Mesenchymal stem cell (in vitro differentiated cells and primary cell): Measurements from ENCODE around the gene WNT6.

ENCODE experiments used
- DNase-seq: peaks from one replicate; pipeline ENCODE4 v3.0.0-alpha.2; 2013
- H2AFZ ChIP-seq: one replicate; pipeline ENCODE4 v1.6.1; 2013; ENCODE audit warnings: low read depth, mild to moderate bottlenecking, control low read depth, inconsistent platforms, low read length, moderate library complexity
- H2AK5ac ChIP-seq: 2 replicates; pipeline ENCODE4 v1.6.1; 2013; ENCODE audit warnings: low read length, moderate library complexity, mild to moderate bottlenecking, inconsistent platforms; ENCODE audit not compliant: severe bottlenecking
- H2BK120ac ChIP-seq: one replicate; pipeline ENCODE4 v1.6.1; 2013; ENCODE audit warnings: low read depth, mild to moderate bottlenecking, inconsistent platforms, low read length, moderate library complexity
- H2BK12ac ChIP-seq, 2 experiments: one replicate each; pipeline ENCODE4 v1.6.1; 2013; ENCODE audit warnings: inconsistent platforms in 2 of 2, low read length in 2 of 2, mild to moderate bottlenecking in 2 of 2, moderate library complexity in 2 of 2, control low read depth in 1 of 2
- H2BK15ac ChIP-seq: one replicate; pipeline ENCODE4 v1.6.1; 2013; ENCODE audit warnings: mild to moderate bottlenecking, low read depth, inconsistent platforms; ENCODE audit not compliant: poor library complexity, severe bottlenecking
- H2BK5ac ChIP-seq: 2 replicates; pipeline ENCODE4 v1.6.1; 2013; ENCODE audit warnings: low read depth, mild to moderate bottlenecking, low read length, control low read depth, inconsistent platforms; ENCODE audit not compliant: poor library complexity, severe bottlenecking
- H3K14ac ChIP-seq, 2 experiments: one replicate each; pipeline ENCODE4 v1.6.1; 2013; ENCODE audit warnings: inconsistent platforms in 2 of 2, low read length in 2 of 2, control low read depth in 1 of 2, mild to moderate bottlenecking in 1 of 2, moderate library complexity in 1 of 2
- H3K18ac ChIP-seq, 2 experiments: one replicate each; pipeline ENCODE4 v1.6.1; 2013; ENCODE audit warnings: inconsistent platforms in 2 of 2, low read length in 2 of 2, control low read depth in 1 of 2, low read depth in 1 of 2, mild to moderate bottlenecking in 1 of 2
- H3K23ac ChIP-seq, 2 experiments: one replicate each; pipeline ENCODE4 v1.6.1; 2013; ENCODE audit warnings: inconsistent platforms in 2 of 2, low read length in 2 of 2, mild to moderate bottlenecking in 2 of 2, moderate library complexity in 2 of 2, control low read depth in 1 of 2
- H3K27ac ChIP-seq: 2 replicates; pipeline ENCODE4 v1.5.1; 2013; ENCODE audit warnings: mild to moderate bottlenecking, moderate library complexity, low read length, control low read depth, inconsistent platforms; ENCODE audit not compliant: poor library complexity, severe bottlenecking
- H3K27me3 ChIP-seq, 2 experiments: 2 replicates each; pipeline versions ENCODE4 v1.6.1 to v1.7.0; 2013; ENCODE audit warnings: low read length in 2 of 2, mild to moderate bottlenecking in 2 of 2, moderate library complexity in 2 of 2, control low read depth in 1 of 2, inconsistent platforms in 1 of 2; ENCODE audit not compliant: control insufficient read depth in 1 of 2, insufficient read depth in 1 of 2
- H3K36me3 ChIP-seq, 2 experiments: 2 replicates each; pipeline versions ENCODE4 v1.6.1 to v1.7.0; 2013; ENCODE audit warnings: low read length in 2 of 2, control low read depth in 1 of 2, inconsistent platforms in 1 of 2, low read depth in 1 of 2, mild to moderate bottlenecking in 1 of 2; ENCODE audit not compliant: insufficient read depth in 2 of 2, control insufficient read depth in 1 of 2
- H3K4ac ChIP-seq, 2 experiments: one replicate each; pipeline ENCODE4 v1.6.1; 2013; ENCODE audit warnings: inconsistent platforms in 2 of 2, low read length in 2 of 2, mild to moderate bottlenecking in 2 of 2, moderate library complexity in 2 of 2, control low read depth in 1 of 2, low read depth in 1 of 2
- H3K4me1 ChIP-seq: 2 replicates; pipeline ENCODE4 v1.6.1; 2013; ENCODE audit warnings: low read depth, low read length, control low read depth; ENCODE audit not compliant: control insufficient read depth, insufficient read depth
- H3K4me2 ChIP-seq: 2 replicates; pipeline ENCODE4 v1.6.1; 2013; ENCODE audit warnings: low read length, mild to moderate bottlenecking, inconsistent platforms; ENCODE audit not compliant: poor library complexity, severe bottlenecking
- H3K4me3 ChIP-seq, 2 experiments: 2 replicates each; pipeline versions ENCODE4 v1.5.1 to v1.7.0; 2013; ENCODE audit warnings: low read length in 2 of 2, mild to moderate bottlenecking in 2 of 2, control low read depth in 1 of 2, low read depth in 1 of 2; ENCODE audit not compliant: insufficient read depth in 1 of 2
- H3K79me1 ChIP-seq: replicated peaks from 2 replicates; pipeline ENCODE4 v1.6.1; 2013; ENCODE audit warnings: mild to moderate bottlenecking, control low read depth, low read length, inconsistent platforms; ENCODE audit not compliant: poor library complexity, severe bottlenecking
- H3K9ac ChIP-seq: 2 replicates; pipeline ENCODE4 v1.7.0; 2013; ENCODE audit warnings: mild to moderate bottlenecking, low read length, moderate library complexity
- H3K9me3 ChIP-seq: 2 replicates; pipeline ENCODE4 v1.7.0; 2013; ENCODE audit warnings: mild to moderate bottlenecking, low read length; ENCODE audit not compliant: control insufficient read depth
- H4K8ac ChIP-seq: one replicate; pipeline ENCODE4 v1.6.1; 2013; ENCODE audit warnings: inconsistent platforms, mild to moderate bottlenecking, low read length, moderate library complexity
- H4K91ac ChIP-seq: one replicate; pipeline ENCODE4 v1.6.1; 2013; ENCODE audit warnings: mild to moderate bottlenecking, low read length, inconsistent platforms
- WGBS: methylation state at CpG from one replicate; pipeline ENCODE4 v1.1.7; 2013; ENCODE audit warnings: mixed read lengths; 5-methylcytosine and 5-hydroxymethylcytosine counted together

Gene WNT6

DNA sequence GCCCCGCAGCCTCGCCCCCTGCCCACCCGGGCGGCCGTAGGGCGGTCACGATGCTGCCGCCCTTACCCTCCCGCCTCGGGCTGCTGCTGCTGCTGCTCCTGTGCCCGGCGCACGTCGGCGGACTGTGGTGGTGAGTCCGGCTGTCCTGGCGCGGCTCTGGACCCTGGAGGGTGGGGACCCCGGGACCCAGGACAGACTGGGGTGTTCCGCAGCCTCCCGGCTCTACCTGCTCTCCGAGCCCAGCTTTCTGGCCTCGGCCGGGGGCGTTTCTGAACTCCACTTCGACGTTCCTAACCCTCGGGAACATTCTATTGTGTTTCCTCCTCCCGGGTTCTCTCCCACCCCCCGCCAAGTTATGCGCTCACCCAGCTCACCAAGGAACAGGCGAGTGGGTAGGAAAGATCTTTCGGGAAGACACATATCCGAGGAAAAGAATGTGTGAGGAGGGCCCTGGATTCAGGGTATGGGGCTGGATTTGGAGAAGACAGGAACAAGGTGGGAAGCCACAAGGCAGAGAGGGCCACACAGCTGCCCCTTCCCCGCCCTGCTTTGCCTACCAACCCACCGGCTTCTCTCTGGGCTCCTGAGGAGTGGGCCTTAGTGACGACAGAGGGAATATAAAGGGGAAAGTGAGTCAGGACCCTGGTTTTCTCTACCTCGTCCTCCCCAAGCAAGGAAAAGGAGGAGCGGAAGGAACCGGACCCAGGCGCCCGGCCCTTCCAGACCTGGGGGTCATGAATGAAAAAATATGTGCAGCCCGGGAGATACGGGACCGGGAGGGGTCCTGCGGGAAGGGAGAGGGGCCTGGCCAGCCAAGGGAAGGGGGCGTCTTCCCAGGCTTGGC, 605 bp downstream of the WNT6 start:
- Histone ChIP-seq H2BK120ac (no peak overlapping the region), H3K9me3 (no peaks in the 10 kb centered on the region), H3K4me1 (peaks cover 20% of the 10 kb centered on the region), H3K4me2 (peak overlapping the region; percentile 49), H3K27ac (no peak overlapping the region), H2BK12ac (no peak overlapping the region), H2AFZ (no peak overlapping the region), H2BK5ac (no peak overlapping the region), H3K27me3 (peaks cover 80 to 88% of the 10 kb centered on the region in 2 experiments), H2AK5ac (no peak overlapping the region), H3K23ac (peak overlapping the region in 1 of 2 experiments; percentile 17), H3K18ac (no peak overlapping the region), H3K4ac (no peak overlapping the region), H3K79me1 (no peaks in the 10 kb centered on the region), H4K91ac (no peak overlapping the region), H3K4me3 (peak overlapping the region in 1 of 2 experiments; percentile 16), H4K8ac (no peak overlapping the region), H3K9ac (no peak overlapping the region), H2BK15ac (peak overlapping the region; percentile 12), H3K14ac (no peak overlapping the region), H3K36me3 (no peaks in the 10 kb centered on the region)
- WGBS, result 7% methylated on average over 38 of the region's 47 CpGs
- no peak for DNase-seq

DNA sequence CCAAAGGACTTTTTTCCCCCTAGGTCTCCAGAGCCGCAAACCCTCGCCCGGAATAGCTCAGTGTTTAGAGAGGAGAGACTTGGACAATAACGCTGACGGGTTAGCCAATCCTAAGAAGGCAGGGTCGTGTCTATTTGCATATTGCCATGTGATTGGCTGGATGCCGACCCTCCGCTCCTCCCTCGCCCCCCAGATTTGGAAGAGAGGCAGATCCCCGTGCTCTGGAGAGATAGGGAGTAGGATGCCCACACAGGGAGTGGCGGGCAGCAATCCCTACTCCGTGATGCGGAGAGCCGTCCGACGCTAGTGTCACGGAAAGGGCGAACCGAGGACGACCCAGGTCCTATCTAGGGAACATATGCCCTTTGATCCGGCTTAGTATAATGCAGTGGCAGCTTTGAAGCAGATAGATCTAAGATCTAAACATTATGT, 1.4 kb downstream of the WNT6 start:
- Histone ChIP-seq H3K79me1 (no peaks in the 10 kb centered on the region), H3K23ac (no peak overlapping the region), H2BK12ac (no peak overlapping the region), H4K91ac (no peak overlapping the region), H2BK120ac (no peak overlapping the region), H3K36me3 (no peaks in the 10 kb centered on the region), H2AFZ (no peak overlapping the region), H3K9ac (no peak overlapping the region), H4K8ac (no peak overlapping the region), H3K4me2 (no peak overlapping the region), H2BK15ac (no peak overlapping the region), H3K9me3 (no peaks in the 10 kb centered on the region), H3K27me3 (peaks cover 77 to 85% of the 10 kb centered on the region in 2 experiments), H3K4me3 (no peak overlapping the region), H3K4ac (no peak overlapping the region), H3K27ac (no peak overlapping the region), H3K14ac (no peak overlapping the region), H3K18ac (no peak overlapping the region), H3K4me1 (peaks cover 20% of the 10 kb centered on the region), H2AK5ac (no peak overlapping the region), H2BK5ac (no peak overlapping the region)
- 1% methylated on average over 20 of the region's 21 CpGs for WGBS
- peak; percentile 40 for DNase-seq

DNA sequence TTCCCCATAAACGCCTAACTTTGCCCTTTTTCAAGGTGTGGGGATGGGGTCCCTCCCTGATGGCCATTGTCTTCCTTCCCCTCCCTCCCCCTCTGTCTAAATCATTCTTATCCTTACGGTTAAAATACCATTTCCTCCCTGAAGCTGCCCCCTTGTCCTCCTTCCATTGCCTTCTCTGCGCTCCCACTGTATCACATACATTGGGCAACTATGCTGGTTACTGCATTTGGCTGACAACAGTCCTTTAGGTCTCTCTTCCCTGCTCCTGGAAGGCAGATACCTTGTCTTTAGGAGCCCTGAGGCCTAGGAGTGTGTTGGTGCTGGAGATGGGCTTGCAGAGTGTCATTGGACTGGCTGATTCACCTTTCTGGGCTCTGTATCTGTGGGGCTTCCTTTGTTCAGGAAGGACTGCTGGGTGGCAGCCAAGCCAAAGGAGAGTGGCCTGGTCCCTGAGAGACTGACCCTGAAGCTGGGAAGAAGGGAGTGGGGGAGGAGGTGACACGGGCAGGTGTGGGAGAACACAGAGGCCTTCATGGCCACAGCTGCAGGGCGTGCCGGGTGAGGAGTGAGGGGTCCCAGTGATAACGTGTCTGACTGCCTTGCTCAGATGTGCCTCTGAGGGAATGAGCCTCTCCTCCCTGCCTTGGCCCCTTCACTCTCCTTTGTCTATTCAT, 2.2 kb downstream of the WNT6 start:
- Histone ChIP-seq H3K4me2 (no peak overlapping the region), H2BK15ac (no peak overlapping the region), H3K9ac (no peak overlapping the region), H3K4me1 (peaks cover 20% of the 10 kb centered on the region), H3K14ac (no peak overlapping the region), H3K4ac (no peak overlapping the region), H2BK5ac (no peak overlapping the region), H3K27me3 (peaks cover 76 to 84% of the 10 kb centered on the region in 2 experiments), H3K18ac (no peak overlapping the region), H4K91ac (no peak overlapping the region), H2BK12ac (no peak overlapping the region), H4K8ac (no peak overlapping the region), H3K4me3 (no peak overlapping the region), H3K9me3 (no peaks in the 10 kb centered on the region), H3K36me3 (no peaks in the 10 kb centered on the region), H3K27ac (no peak overlapping the region), H2AFZ (no peak overlapping the region), H3K79me1 (no peaks in the 10 kb centered on the region), H3K23ac (no peak overlapping the region), H2BK120ac (no peak overlapping the region), H2AK5ac (no peak overlapping the region)
- DNase-seq, result no peak
- WGBS, result 62% methylated on average over 7 of the region's 7 CpGs

DNA sequence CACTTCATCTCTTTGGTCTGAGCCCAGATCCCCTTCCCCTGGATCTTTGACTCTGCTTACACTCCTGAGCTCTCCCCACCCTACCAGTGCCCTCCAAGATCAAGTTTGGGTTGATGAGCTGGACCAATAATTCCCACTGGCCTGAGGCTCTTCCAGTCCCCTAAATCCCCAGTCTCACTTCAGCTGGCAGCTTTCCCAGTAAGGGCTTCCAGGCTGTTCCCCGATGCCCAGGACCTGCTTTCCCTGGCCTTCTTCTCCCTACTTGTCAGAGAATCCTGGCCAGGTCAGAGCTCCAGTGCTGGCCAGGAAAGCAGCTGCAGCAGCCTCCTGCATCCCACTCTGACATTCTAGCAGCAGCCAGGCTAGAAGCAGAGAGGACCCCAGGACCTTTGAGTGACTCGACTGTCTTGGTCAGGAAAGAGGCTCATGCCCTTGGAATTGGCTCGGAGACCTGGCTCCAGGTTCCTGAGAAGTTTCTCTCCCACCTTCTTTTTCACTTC, 3.5 kb downstream of the WNT6 start:
- Histone ChIP-seq H3K4me3 (no peak overlapping the region), H3K36me3 (no peaks in the 10 kb centered on the region), H2BK5ac (no peak overlapping the region), H3K4ac (no peak overlapping the region), H3K23ac (no peak overlapping the region), H3K9ac (no peak overlapping the region), H2BK120ac (no peak overlapping the region), H3K27me3 (peaks cover 76 to 87% of the 10 kb centered on the region in 2 experiments), H2BK15ac (no peak overlapping the region), H2AK5ac (no peak overlapping the region), H4K91ac (no peak overlapping the region), H3K14ac (no peak overlapping the region), H3K9me3 (no peaks in the 10 kb centered on the region), H4K8ac (no peak overlapping the region), H3K4me2 (no peak overlapping the region), H2AFZ (no peak overlapping the region), H2BK12ac (no peak overlapping the region), H3K27ac (no peak overlapping the region), H3K18ac (no peak overlapping the region), H3K79me1 (no peaks in the 10 kb centered on the region), H3K4me1 (peaks cover 18% of the 10 kb centered on the region)
- no peak for DNase-seq
- WGBS, result 90% methylated on average over 3 of the region's 3 CpGs
